Measurements from ENCODE around the gene PRSS56.

DNA sequence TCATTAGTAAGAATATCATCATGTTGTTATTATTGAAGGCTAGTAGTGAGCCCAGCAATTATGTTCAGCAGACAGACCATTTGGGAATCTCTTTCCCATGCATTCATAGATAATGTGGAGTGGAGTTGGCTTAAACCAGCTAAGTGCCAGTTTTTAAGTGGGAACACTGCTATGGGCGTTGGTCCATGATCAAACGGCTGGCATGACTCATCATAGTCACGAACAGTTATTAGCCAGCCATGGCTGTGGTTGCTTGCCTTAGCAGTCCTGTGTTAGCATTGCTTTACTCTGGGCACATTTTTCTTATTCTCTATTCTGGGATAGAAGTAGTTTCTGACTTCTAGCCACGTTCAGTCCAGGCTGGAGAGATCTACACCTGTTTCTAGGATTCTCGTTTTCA is 48.0 kb downstream of the PRSS56 start:
- TF ChIP-seq, protein P1, sequence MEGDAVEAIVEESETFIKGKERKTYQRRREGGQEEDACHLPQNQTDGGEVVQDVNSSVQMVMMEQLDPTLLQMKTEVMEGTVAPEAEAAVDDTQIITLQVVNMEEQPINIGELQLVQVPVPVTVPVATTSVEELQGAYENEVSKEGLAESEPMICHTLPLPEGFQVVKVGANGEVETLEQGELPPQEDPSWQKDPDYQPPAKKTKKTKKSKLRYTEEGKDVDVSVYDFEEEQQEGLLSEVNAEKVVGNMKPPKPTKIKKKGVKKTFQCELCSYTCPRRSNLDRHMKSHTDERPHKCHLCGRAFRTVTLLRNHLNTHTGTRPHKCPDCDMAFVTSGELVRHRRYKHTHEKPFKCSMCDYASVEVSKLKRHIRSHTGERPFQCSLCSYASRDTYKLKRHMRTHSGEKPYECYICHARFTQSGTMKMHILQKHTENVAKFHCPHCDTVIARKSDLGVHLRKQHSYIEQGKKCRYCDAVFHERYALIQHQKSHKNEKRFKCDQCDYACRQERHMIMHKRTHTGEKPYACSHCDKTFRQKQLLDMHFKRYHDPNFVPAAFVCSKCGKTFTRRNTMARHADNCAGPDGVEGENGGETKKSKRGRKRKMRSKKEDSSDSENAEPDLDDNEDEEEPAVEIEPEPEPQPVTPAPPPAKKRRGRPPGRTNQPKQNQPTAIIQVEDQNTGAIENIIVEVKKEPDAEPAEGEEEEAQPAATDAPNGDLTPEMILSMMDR (IDR thresholded peaks at IDR 0.05) = no peak
- no peak for TF ChIP-seq POLR2A (IDR thresholded peaks at IDR 0.05)

Measured in testis (tissue), 2 donors.